ENCODE measurements around the gene PCSK6.

- TF ChIP-seq CTCF (IDR thresholded peaks at IDR 0.05), result no peak
- TF ChIP-seq POLR2A (IDR thresholded peaks at IDR 0.05), result no peak
These were observed 211.5 kb downstream of the PCSK6 start for GRCh38 chr15:101277943-101278564.
